Osteoblast (primary cell): ENCODE measurements around the gene LOX. TPM values are rescaled to one million over a fixed set of nuclear protein-coding genes. Genes with fewer than 3 reads are reported as not detected.
A peak's percentile ranks its signal among the peaks of the same experiment; 100 is the strongest.

Experiments used
- DNase-seq: peaks from one replicate; pipeline ENCODE4 v3.0.0; 2011; ENCODE audit warnings: low spot score, mixed read lengths; ENCODE audit not compliant: insufficient read length; ENCODE audit errors: missing footprints
- H2AFZ ChIP-seq: 2 replicates; pipeline ENCODE4 v1.6.0; 2011; ENCODE audit warnings: mild to moderate bottlenecking, low read length
- H3K27ac ChIP-seq: 2 replicates; pipeline ENCODE4 v1.5.1; 2011; ENCODE audit warnings: mild to moderate bottlenecking, low read depth, low read length, moderate library complexity
- H3K27me3 ChIP-seq: 2 replicates; pipeline ENCODE4 v1.6.0; 2012; ENCODE audit warnings: mild to moderate bottlenecking, control low read depth, inconsistent platforms, low read length, moderate library complexity; ENCODE audit not compliant: insufficient read depth
- H3K36me3 ChIP-seq: 2 replicates; pipeline ENCODE4 v1.5.1; 2011; ENCODE audit warnings: mild to moderate bottlenecking, low read length, control low read depth, moderate library complexity; ENCODE audit not compliant: insufficient read depth
- H3K4me1 ChIP-seq: 2 replicates; pipeline ENCODE4 v1.5.1; 2011; ENCODE audit warnings: mild to moderate bottlenecking, low read length, control low read depth, moderate library complexity; ENCODE audit not compliant: insufficient read depth
- H3K4me2 ChIP-seq: 2 replicates; pipeline ENCODE4 v1.6.0; 2011; ENCODE audit warnings: mild to moderate bottlenecking, low read length; ENCODE audit not compliant: insufficient read depth
- H3K4me3 ChIP-seq: fragments of 200-600 bp; sonication (generic); 3 replicates; pipeline ENCODE4 v1.5.1; 2012; ENCODE audit warnings: mild to moderate bottlenecking, low read length, inconsistent platforms; ENCODE audit not compliant: insufficient read depth
- H3K79me2 ChIP-seq: 2 replicates; pipeline ENCODE4 v1.6.0; 2012; ENCODE audit warnings: mild to moderate bottlenecking, low read length, control low read depth, inconsistent platforms; ENCODE audit not compliant: insufficient read depth
- H3K9me3 ChIP-seq: 2 replicates; pipeline ENCODE4 v1.5.1; 2011; ENCODE audit warnings: low read depth, low read length, control low read depth
- H4K20me1 ChIP-seq: 2 replicates; pipeline ENCODE4 v1.6.0; 2012; ENCODE audit warnings: mild to moderate bottlenecking, low read length, control low read depth; ENCODE audit not compliant: insufficient read depth
- total RNA-seq: library from RNA; depleted of rRNA; stranded (reverse); fragments of >200 nt; gene quantifications from 2 replicates; pipeline ENCODE4 v1.2.3, GENCODE V29; 2012
- TF ChIP-seq, protein P1 (sequence below): IDR thresholded peaks from 2 replicates; pipeline ENCODE4 v1.5.1; 2011; ENCODE audit warnings: mild to moderate bottlenecking, low read depth, low read length, moderate library complexity; ENCODE audit errors: extremely low read depth

LOX gene
- total RNA-seq: 314 and 317 TPM in 2 replicates

DNA sequence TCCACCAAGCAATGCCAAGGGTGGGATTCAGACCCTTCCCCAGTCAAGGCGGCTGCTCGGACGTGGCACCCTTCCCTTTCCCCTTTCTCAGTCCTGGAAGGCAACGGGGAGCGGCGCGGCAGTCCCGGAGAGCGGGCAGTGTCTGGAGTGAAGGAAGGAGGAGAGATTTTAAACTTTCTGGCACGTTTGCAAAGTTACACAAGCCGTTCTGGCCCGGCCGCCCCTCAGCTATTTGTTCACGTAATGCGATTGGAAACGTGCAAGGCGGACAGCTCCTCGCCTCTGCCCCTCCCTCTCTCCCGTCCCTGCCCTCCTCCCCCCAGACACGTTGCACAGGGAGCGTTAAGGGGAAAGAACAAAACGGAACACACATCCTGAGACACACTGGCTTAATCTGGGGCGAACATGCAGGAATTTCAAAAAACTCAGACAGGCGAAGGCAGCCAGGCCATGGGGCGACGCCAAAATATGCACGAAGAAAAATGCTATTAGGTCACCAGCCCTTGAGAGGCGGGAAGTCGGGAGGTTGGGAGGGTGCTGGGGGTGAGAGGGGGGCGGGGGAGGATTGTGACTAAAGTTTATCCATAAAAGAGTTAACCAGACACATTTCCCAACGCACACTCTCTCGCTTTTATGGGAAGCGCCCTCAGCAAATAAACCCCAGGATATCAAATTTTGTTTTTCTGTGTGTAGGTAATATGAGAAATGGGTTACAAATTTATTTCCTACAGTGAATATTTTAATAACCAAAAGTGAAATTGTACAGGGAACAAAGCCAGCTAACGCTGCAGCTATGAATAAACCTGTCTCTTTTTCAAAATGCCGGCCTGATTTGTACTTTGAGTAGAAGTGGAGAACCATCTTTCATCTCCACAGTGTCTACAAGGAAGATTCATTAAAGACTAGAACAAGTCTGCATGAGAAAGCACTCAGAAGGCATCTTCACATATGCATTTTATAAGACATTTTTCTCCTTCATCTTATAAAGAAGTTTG, at the start of gene LOX:
TSS of gene LOX (minus strand) at position 144 of the 995 bp plus-strand sequence. CDS start 274 bp downstream, outside the sequence.
- H3K36me3 ChIP-seq: peaks cover 23% of the 10 kb centered on the region
- H4K20me1 ChIP-seq: peaks cover 21% of the 10 kb centered on the region
- H2AFZ ChIP-seq: peak within 1 kb of the TSS; percentile 66
- H3K4me1 ChIP-seq: peaks cover 57% of the 10 kb centered on the region
- TF ChIP-seq, protein P1, sequence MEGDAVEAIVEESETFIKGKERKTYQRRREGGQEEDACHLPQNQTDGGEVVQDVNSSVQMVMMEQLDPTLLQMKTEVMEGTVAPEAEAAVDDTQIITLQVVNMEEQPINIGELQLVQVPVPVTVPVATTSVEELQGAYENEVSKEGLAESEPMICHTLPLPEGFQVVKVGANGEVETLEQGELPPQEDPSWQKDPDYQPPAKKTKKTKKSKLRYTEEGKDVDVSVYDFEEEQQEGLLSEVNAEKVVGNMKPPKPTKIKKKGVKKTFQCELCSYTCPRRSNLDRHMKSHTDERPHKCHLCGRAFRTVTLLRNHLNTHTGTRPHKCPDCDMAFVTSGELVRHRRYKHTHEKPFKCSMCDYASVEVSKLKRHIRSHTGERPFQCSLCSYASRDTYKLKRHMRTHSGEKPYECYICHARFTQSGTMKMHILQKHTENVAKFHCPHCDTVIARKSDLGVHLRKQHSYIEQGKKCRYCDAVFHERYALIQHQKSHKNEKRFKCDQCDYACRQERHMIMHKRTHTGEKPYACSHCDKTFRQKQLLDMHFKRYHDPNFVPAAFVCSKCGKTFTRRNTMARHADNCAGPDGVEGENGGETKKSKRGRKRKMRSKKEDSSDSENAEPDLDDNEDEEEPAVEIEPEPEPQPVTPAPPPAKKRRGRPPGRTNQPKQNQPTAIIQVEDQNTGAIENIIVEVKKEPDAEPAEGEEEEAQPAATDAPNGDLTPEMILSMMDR: no peak
- H3K9me3 ChIP-seq: no peaks in the 10 kb centered on the region
- peak within 1 kb of the TSS; percentile 92 for H3K4me3 ChIP-seq
- peak; percentile 93 for DNase-seq
- H3K27ac ChIP-seq: peak within 1 kb of the TSS; percentile 96
- H3K79me2 ChIP-seq: peaks cover 41% of the 10 kb centered on the region
- no peaks in the 10 kb centered on the region for H3K27me3 ChIP-seq
- peak within 1 kb of the TSS; percentile 88 for H3K4me2 ChIP-seq

GRCh38 chr5:122126756-122127321, 48.8 kb upstream of the LOX start:
- Histone ChIP-seq H2AFZ (peak overlapping the region; percentile 72), H3K4me2 (peak overlapping the region; percentile 71), H4K20me1 (no peaks in the 10 kb centered on the region), H3K9me3 (no peaks in the 10 kb centered on the region), H3K36me3 (no peaks in the 10 kb centered on the region), H3K4me3 (peak overlapping the region; percentile 41), H3K27me3 (no peaks in the 10 kb centered on the region), H3K79me2 (no peaks in the 10 kb centered on the region), H3K27ac (peak overlapping the region; percentile 95), H3K4me1 (peaks cover 33% of the 10 kb centered on the region)
- TF ChIP-seq, protein P1: no peak
- no peak for DNase-seq

- no peaks in the 10 kb centered on the region for H3K9me3 ChIP-seq
- H3K27ac ChIP-seq: peak overlapping the region; percentile 95
- H3K27me3 ChIP-seq: no peaks in the 10 kb centered on the region
- peak overlapping the region; percentile 41 for H3K4me3 ChIP-seq
- TF ChIP-seq, protein P1: no peak
- DNase-seq: peak; percentile 6
- peak overlapping the region; percentile 71 for H3K4me2 ChIP-seq
- H2AFZ ChIP-seq: peak overlapping the region; percentile 72
- no peaks in the 10 kb centered on the region for H4K20me1 ChIP-seq
- peaks cover 33% of the 10 kb centered on the region for H3K4me1 ChIP-seq
- no peaks in the 10 kb centered on the region for H3K36me3 ChIP-seq
- H3K79me2 ChIP-seq: no peaks in the 10 kb centered on the region
Measured at GRCh38 chr5:122126177-122126755, 48.2 kb upstream of the LOX start.

- Histone ChIP-seq H3K27ac (no peak overlapping the region), H3K27me3 (no peaks in the 10 kb centered on the region), H4K20me1 (no peaks in the 10 kb centered on the region), H3K36me3 (no peaks in the 10 kb centered on the region), H3K4me2 (no peak overlapping the region), H3K79me2 (no peaks in the 10 kb centered on the region), H3K4me1 (peaks cover 31% of the 10 kb centered on the region), H3K9me3 (no peaks in the 10 kb centered on the region), H2AFZ (no peak overlapping the region), H3K4me3 (no peak overlapping the region)
- TF ChIP-seq, protein P1: no peak
- no peak for DNase-seq
Measured at GRCh38 chr5:122124766-122125165, 46.7 kb upstream of the LOX start.
